SK-N-SH treated with all-trans-retinoic acid at 6 μM for 48 hours (cell line): ENCODE data around the gene ZGLP1.

Source experiments
- ATAC-seq: fragments of 200-7000 bp; cut with Tn5 transposase; 3 replicates; pipeline ENCODE4 v1.9.1; 2020; ENCODE audit warnings: mild to moderate bottlenecking, moderate library complexity
- ARNTL ChIP-seq: fragments of 450-650 bp; formaldehyde crosslinking; IDR thresholded peaks from 2 replicates; pipeline ENCODE4 v1.5.0; 2020; ENCODE audit warnings: low read depth, mild to moderate bottlenecking, moderate library complexity, borderline replicate concordance
- BACH2 ChIP-seq: fragments of 250-450 bp; sonication (Bioruptor Pico); IDR thresholded peaks from 2 replicates; pipeline ENCODE4 v1.9.0; 2021; ENCODE audit warnings: mild to moderate bottlenecking, borderline replicate concordance
- CREB5 ChIP-seq: fragments of 250-450 bp; sonication (Bioruptor Pico); IDR thresholded peaks from 2 replicates; pipeline ENCODE4 v1.5.1; 2020; ENCODE audit warnings: low read depth, mild to moderate bottlenecking, moderate library complexity
- CSRNP3 ChIP-seq: fragments of 250-450 bp; sonication (Bioruptor Pico); IDR thresholded peaks from 2 replicates; pipeline ENCODE4 v1.5.1; 2021; ENCODE audit warnings: mild to moderate bottlenecking, moderate library complexity
- ESRRG ChIP-seq: fragments of 250-450 bp; sonication (Bioruptor Pico); IDR thresholded peaks from 2 replicates; pipeline ENCODE4 v1.6.1; 2021; ENCODE audit warnings: mild to moderate bottlenecking
- GLIS3 ChIP-seq: fragments of 250-450 bp; sonication (Bioruptor Pico); IDR thresholded peaks from 2 replicates; pipeline ENCODE4 v1.5.0; 2020; ENCODE audit warnings: mild to moderate bottlenecking, moderate library complexity
- ISL1 ChIP-seq: fragments of 250-450 bp; sonication (Bioruptor Pico); IDR thresholded peaks from 2 replicates; pipeline ENCODE4 v2.1.2; 2022; ENCODE audit warnings: mild to moderate bottlenecking, moderate library complexity
- OSR1 ChIP-seq: fragments of 250-450 bp; sonication (Bioruptor Pico); IDR thresholded peaks from 2 replicates; pipeline ENCODE4 v1.8.0; 2022; ENCODE audit warnings: moderate library complexity, mild to moderate bottlenecking, inconsistent platforms
- POU6F1 ChIP-seq: fragments of 250-450 bp; sonication (Bioruptor Pico); IDR thresholded peaks from 2 replicates; pipeline ENCODE4 v1.8.0; 2021; ENCODE audit warnings: low read depth, mild to moderate bottlenecking, moderate library complexity, borderline replicate concordance
- PPARA ChIP-seq: fragments of 250-450 bp; sonication (Bioruptor Pico); IDR thresholded peaks from 2 replicates; pipeline ENCODE4 v1.5.0; 2020; ENCODE audit warnings: mild to moderate bottlenecking, borderline replicate concordance
- RARB ChIP-seq: fragments of 250-450 bp; sonication (Bioruptor Pico); IDR thresholded peaks from 2 replicates; pipeline ENCODE4 v1.8.0; 2021; ENCODE audit warnings: mild to moderate bottlenecking, moderate library complexity
- SNAI2 ChIP-seq: fragments of 250-450 bp; sonication (Bioruptor Pico); IDR thresholded peaks from 2 replicates; pipeline ENCODE4 v1.5.0; 2020; ENCODE audit warnings: mild to moderate bottlenecking, moderate library complexity
- TCF4 ChIP-seq: fragments of 250-450 bp; sonication (Bioruptor Pico); IDR thresholded peaks from 2 replicates; pipeline ENCODE4 v1.8.0; 2021; ENCODE audit warnings: mild to moderate bottlenecking, moderate library complexity, borderline replicate concordance
- TSHZ2 ChIP-seq: fragments of 250-450 bp; sonication (Bioruptor Pico); IDR thresholded peaks from 2 replicates; pipeline ENCODE4 v1.5.0; 2020; ENCODE audit warnings: mild to moderate bottlenecking, moderate library complexity
- ZC3H10 ChIP-seq: fragments of 250-450 bp; sonication (Bioruptor Pico); IDR thresholded peaks from 2 replicates; pipeline ENCODE4 v1.5.1; 2021; ENCODE audit warnings: mild to moderate bottlenecking, moderate library complexity
- ZFP3 ChIP-seq: fragments of 250-450 bp; sonication (Bioruptor Pico); IDR thresholded peaks from 2 replicates; pipeline ENCODE4 v1.5.0; 2020; ENCODE audit warnings: mild to moderate bottlenecking, moderate library complexity
- ZFP30 ChIP-seq: fragments of 450-650 bp; formaldehyde crosslinking; IDR thresholded peaks from 2 replicates; pipeline ENCODE4 v1.5.0; 2022; ENCODE audit warnings: mild to moderate bottlenecking, moderate library complexity
- ZNF565 ChIP-seq: fragments of 450-650 bp; formaldehyde crosslinking; conservative IDR thresholded peaks from 2 replicates; pipeline ENCODE4 v1.5.0; 2020; ENCODE audit warnings: low read depth, mild to moderate bottlenecking, moderate library complexity
- ZNF70 ChIP-seq: fragments of 450-650 bp; formaldehyde crosslinking; IDR thresholded peaks from 2 replicates; pipeline ENCODE4 v1.5.0; 2020; ENCODE audit warnings: mild to moderate bottlenecking, moderate library complexity
- ZNF8 ChIP-seq: fragments of 450-650 bp; formaldehyde crosslinking; IDR thresholded peaks from 2 replicates; pipeline ENCODE4 v1.5.0; 2020; ENCODE audit warnings: mild to moderate bottlenecking, moderate library complexity

ZGLP1 gene

GRCh38 chr19:10317857-10318462 lies 8.3 kb upstream of the ZGLP1 start:
- no peak for ATAC-seq
- no peak for TF ChIP-seq ESRRG
- TF ChIP-seq ZNF70 (CRISPR knock-in tag): no peak

- TF ChIP-seq BACH2: no peak
- no peak for ATAC-seq
Measured at GRCh38 chr19:10317045-10317856, 7.6 kb upstream of the ZGLP1 start.

GRCh38 chr19:10316229-10317044 lies 6.8 kb upstream of the ZGLP1 start:
- ATAC-seq: peak; percentile 31
- TF ChIP-seq ZC3H10 (CRISPR knock-in tag): no peak
- no peak for TF ChIP-seq RARB (CRISPR knock-in tag)
- TF ChIP-seq ZNF565 (CRISPR knock-in tag): no peak
- TF ChIP-seq TSHZ2 (CRISPR knock-in tag): no peak
- no peak for TF ChIP-seq SNAI2
- TF ChIP-seq CREB5 (CRISPR knock-in tag): no peak
- no peak for TF ChIP-seq ESRRG
- no peak for TF ChIP-seq GLIS3 (CRISPR knock-in tag)
- no peak for TF ChIP-seq ZNF8 (CRISPR knock-in tag)
- no peak for TF ChIP-seq POU6F1 (CRISPR knock-in tag)
- no peak for TF ChIP-seq TCF4
- TF ChIP-seq ZNF70 (CRISPR knock-in tag): no peak
- no peak for TF ChIP-seq PPARA
- no peak for TF ChIP-seq ISL1 (CRISPR knock-in tag)
- TF ChIP-seq BACH2: no peak
- no peak for TF ChIP-seq ARNTL
- no peak for TF ChIP-seq CSRNP3 (CRISPR knock-in tag)
- no peak for TF ChIP-seq OSR1 (CRISPR knock-in tag)
- TF ChIP-seq ZFP30 (CRISPR knock-in tag): no peak
- no peak for TF ChIP-seq ZFP3 (CRISPR knock-in tag)
